SK-N-SH (cell line): ENCODE measurements around the gene UBAC2. TPM values are rescaled to one million over a fixed set of nuclear protein-coding genes. Genes with fewer than 3 reads are reported as not detected.

ENCODE experiments used
- CTCF ChIA-PET: fragments of 300-600, 350-600 bp; formaldehyde crosslinking; extraction: SDS; loops from one replicate; lab custom pipeline; 2021; lab: Yijun Ruan, JAX
- POLR2A ChIA-PET: fragments of 350-600 bp; sonication (Branson Sonifier 250); formaldehyde crosslinking; extraction: SDS; loops from one replicate; lab custom pipeline; 2020; ENCODE audit warnings: antibody characterized with exemption, inconsistent platforms; lab: Yijun Ruan, JAX
- DNase-seq: peaks from one replicate; pipeline ENCODE4 v3.0.0; 2012
- H2AFZ ChIP-seq: fragments of 200-600 bp; sonication (generic); 2 replicates; pipeline ENCODE4 v1.8.1; 2016; ENCODE audit warnings: antibody characterized with exemption, mild to moderate bottlenecking, low read depth
- H3F3A ChIP-seq: fragments of 200-600 bp; sonication (generic); replicated peaks from 2 replicates; pipeline ENCODE3; 2016; ENCODE audit warnings: antibody characterized with exemption, mild to moderate bottlenecking; ENCODE audit not compliant: insufficient read depth
- H3K27ac ChIP-seq, 2 experiments: fragments of 200-500 bp in 1 of 2; fragments of 200-600 bp in 1 of 2; sonication (Bioruptor generic) in 1 of 2; sonication (generic), shearing (Covaris generic) in 1 of 2; 2 replicates each; pipeline versions ENCODE4 v1.5.1 to v1.6.1; 2014 to 2016; ENCODE audit warnings: low read depth in 2 of 2, inconsistent platforms in 1 of 2, low read length in 1 of 2, mild to moderate bottlenecking in 1 of 2, mixed read lengths in 1 of 2
- H3K27me3 ChIP-seq: fragments of 200-600 bp; sonication (generic), shearing (Covaris generic); 2 replicates; pipeline ENCODE4 v1.6.1; 2016; ENCODE audit warnings: mixed run types; ENCODE audit not compliant: insufficient read depth
- H3K36me3 ChIP-seq, 2 experiments: fragments of 200-500 bp in 1 of 2; fragments of 200-600 bp in 1 of 2; sonication (Bioruptor generic) in 1 of 2; sonication (generic) in 1 of 2; replicated peaks in 1 of 2; 2 replicates each; pipeline versions ENCODE3 to v1.5.1; 2014 to 2016; ENCODE audit warnings: low read length in 1 of 2, mild to moderate bottlenecking in 1 of 2; ENCODE audit not compliant: insufficient read depth in 2 of 2, control insufficient read depth in 1 of 2
- H3K4me1 ChIP-seq, 2 experiments: fragments of 200-500 bp in 1 of 2; fragments of 200-600 bp in 1 of 2; sonication (Bioruptor generic) in 1 of 2; sonication (generic), shearing (Covaris generic) in 1 of 2; 2 replicates each; pipeline versions ENCODE4 v1.5.1 to v1.6.1; 2014 to 2016; ENCODE audit warnings: low read depth in 1 of 2, low read length in 1 of 2, mixed run types in 1 of 2; ENCODE audit not compliant: insufficient read depth in 2 of 2, control insufficient read depth in 1 of 2
- H3K4me2 ChIP-seq: fragments of 200-600 bp; sonication (generic), shearing (Covaris generic); 2 replicates; pipeline ENCODE4 v1.6.1; 2017; ENCODE audit warnings: mixed run types
- H3K4me3 ChIP-seq, 2 experiments: fragments of 200-500 bp in 1 of 2; fragments of 200-600 bp in 1 of 2; sonication (Bioruptor generic) in 1 of 2; sonication (generic), shearing (Covaris generic) in 1 of 2; 2 replicates each; pipeline versions ENCODE4 v1.5.1 to v1.8.1; 2014 to 2016; ENCODE audit warnings: low read depth in 2 of 2, inconsistent platforms in 1 of 2, low read length in 1 of 2, mild to moderate bottlenecking in 1 of 2, mixed read lengths in 1 of 2, moderate library complexity in 1 of 2
- H3K79me2 ChIP-seq: fragments of 200-600 bp; sonication (generic); 2 replicates; pipeline ENCODE4 v1.8.1; 2017; ENCODE audit warnings: mild to moderate bottlenecking; ENCODE audit not compliant: insufficient read depth
- H3K9ac ChIP-seq: fragments of 200-600 bp; sonication (generic); 2 replicates; pipeline ENCODE4 v1.6.1; 2017; ENCODE audit warnings: mixed run types
- H3K9me2 ChIP-seq: fragments of 200-600 bp; sonication (generic); 2 replicates; pipeline ENCODE4 v1.6.1; 2017; ENCODE audit warnings: mixed run types
- H3K9me3 ChIP-seq: fragments of 200-600 bp; sonication (generic); 2 replicates; pipeline ENCODE4 v1.6.1; 2017; ENCODE audit warnings: mixed run types, mild to moderate bottlenecking, moderate library complexity
- H4K20me1 ChIP-seq: fragments of 200-600 bp; sonication (generic); 2 replicates; pipeline ENCODE4 v1.6.1; 2017; ENCODE audit warnings: mild to moderate bottlenecking, mixed run types; ENCODE audit not compliant: insufficient read depth
- FOXM1 ChIP-seq: IDR thresholded peaks from 2 replicates; pipeline ENCODE4 v1.4.0; 2012; ENCODE audit warnings: low read depth, mild to moderate bottlenecking
- PBX3 ChIP-seq: IDR thresholded peaks from 2 replicates; pipeline ENCODE4; 2012
- POLR2AphosphoS5 ChIP-seq: IDR thresholded peaks from 2 replicates; pipeline ENCODE4 v1.6.1; 2012; ENCODE audit warnings: low read depth, low read length
- REST ChIP-seq: IDR thresholded peaks from 2 replicates; pipeline ENCODE4 v1.6.1; 2012; ENCODE audit warnings: mild to moderate bottlenecking, low read depth, low read length, moderate library complexity
- TAF1 ChIP-seq: IDR thresholded peaks from 2 replicates; pipeline ENCODE4 v1.6.1; 2012; ENCODE audit warnings: low read depth, mild to moderate bottlenecking, low read length, moderate library complexity, borderline replicate concordance
- YY1 ChIP-seq: IDR thresholded peaks from 2 replicates; pipeline ENCODE4 v1.4.0; 2012; ENCODE audit warnings: low read depth, mild to moderate bottlenecking
- WGBS: methylation state at CpG from one replicate; pipeline ENCODE4 v1.1.6; 2017; ENCODE audit warnings: low lambda C conversion rate; 5-methylcytosine and 5-hydroxymethylcytosine counted together
- polyA plus RNA-seq, 3 experiments: library from polyadenylated mRNA; depleted of rRNA; stranded (reverse); fragments of >200 nt; gene quantifications; 2 replicates each; pipeline ENCODE4 v1.2.3, GENCODE V29; 2012

The UBAC2 gene
- polyA plus RNA-seq, 1 of the 3 experiments (the other 2 are of a cell fraction) = 79.0 TPM

GRCh38 chr13:99218969-99219368 is 18.3 kb downstream of the UBAC2 start (continued):
- TF ChIP-seq REST = no peak

GRCh38 chr13:99220199-99220935 is 19.7 kb downstream of the UBAC2 start:
- Histone ChIP-seq H3K4me3 (no peak overlapping the region), H4K20me1 (no peaks in the 10 kb centered on the region; the same call in 1 of the 2 replicates)
- TF ChIP-seq PBX3 (no peak), POLR2AphosphoS5 (no peak), TAF1 (no peak), FOXM1 (no peak), REST (no peak), YY1 (no peak)
- TF ChIP-seq, all 33 proteins: peak for 0
- Histone ChIP-seq H3K9ac (no peak overlapping the region), H3K9me3 (no peaks in the 10 kb centered on the region), H3K4me1 (peaks cover 0 to 10% of the 10 kb centered on the region in 2 experiments; a peak in 1 of 4 replicates), H3K36me3 (peaks cover 6 to 15% of the 10 kb centered on the region in 2 experiments), H2AFZ (no peak overlapping the region), H3K4me2 (no peak overlapping the region), H3F3A (peaks cover 3% of the 10 kb centered on the region), H3K27me3 (no peaks in the 10 kb centered on the region), H3K79me2 (peaks cover 87% of the 10 kb centered on the region), H3K9me2 (no peaks in the 10 kb centered on the region), H3K27ac (no peak overlapping the region)
- ChIA-PET POLR2A (no interaction called here), CTCF (no interaction called here)
- 78% methylated on average over 6 of the region's 6 CpGs for WGBS
- no peak for DNase-seq
